ENCODE measurements around the gene DCLK2.
"Not testable (repeated sequence)": the region's sequence is repeated elsewhere in the genome, so short reads cannot be mapped to it uniquely, and the experiment has no call there.

DNA sequence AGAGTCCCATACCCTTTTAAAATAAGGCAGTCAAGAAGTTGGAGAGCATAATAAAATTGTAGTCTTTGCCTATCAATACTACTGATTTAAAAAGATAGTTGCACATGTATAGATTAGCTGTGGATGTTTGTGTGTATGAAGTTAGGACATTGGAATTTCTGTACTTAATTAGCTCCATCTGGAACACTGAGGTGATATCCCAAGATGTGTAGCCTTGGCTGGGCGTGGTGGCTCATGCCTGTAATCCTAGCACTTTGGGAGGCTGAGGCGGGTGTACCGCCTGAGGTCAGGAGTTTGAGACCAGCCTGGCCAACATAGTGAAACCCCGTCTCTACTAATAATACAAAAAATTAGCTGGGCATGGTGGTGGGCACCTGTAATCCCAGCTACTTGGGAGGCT lies 119.0 kb downstream of the DCLK2 start:
- TF ChIP-seq, protein P1, sequence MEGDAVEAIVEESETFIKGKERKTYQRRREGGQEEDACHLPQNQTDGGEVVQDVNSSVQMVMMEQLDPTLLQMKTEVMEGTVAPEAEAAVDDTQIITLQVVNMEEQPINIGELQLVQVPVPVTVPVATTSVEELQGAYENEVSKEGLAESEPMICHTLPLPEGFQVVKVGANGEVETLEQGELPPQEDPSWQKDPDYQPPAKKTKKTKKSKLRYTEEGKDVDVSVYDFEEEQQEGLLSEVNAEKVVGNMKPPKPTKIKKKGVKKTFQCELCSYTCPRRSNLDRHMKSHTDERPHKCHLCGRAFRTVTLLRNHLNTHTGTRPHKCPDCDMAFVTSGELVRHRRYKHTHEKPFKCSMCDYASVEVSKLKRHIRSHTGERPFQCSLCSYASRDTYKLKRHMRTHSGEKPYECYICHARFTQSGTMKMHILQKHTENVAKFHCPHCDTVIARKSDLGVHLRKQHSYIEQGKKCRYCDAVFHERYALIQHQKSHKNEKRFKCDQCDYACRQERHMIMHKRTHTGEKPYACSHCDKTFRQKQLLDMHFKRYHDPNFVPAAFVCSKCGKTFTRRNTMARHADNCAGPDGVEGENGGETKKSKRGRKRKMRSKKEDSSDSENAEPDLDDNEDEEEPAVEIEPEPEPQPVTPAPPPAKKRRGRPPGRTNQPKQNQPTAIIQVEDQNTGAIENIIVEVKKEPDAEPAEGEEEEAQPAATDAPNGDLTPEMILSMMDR (IDR thresholded peaks at IDR 0.05) = not testable (repeated sequence)
- not testable (repeated sequence) for TF ChIP-seq POLR2A (IDR thresholded peaks at IDR 0.05)
